A204.1 (cell line): ENCODE data around the gene VAC14.

ENCODE experiments used
- FAIRE-seq: peaks from 2 replicates; lab custom pipeline; 2012; peaks lifted over from hg19 to GRCh38; lab: Jason Lieb, UNC

VAC14 gene

DNA sequence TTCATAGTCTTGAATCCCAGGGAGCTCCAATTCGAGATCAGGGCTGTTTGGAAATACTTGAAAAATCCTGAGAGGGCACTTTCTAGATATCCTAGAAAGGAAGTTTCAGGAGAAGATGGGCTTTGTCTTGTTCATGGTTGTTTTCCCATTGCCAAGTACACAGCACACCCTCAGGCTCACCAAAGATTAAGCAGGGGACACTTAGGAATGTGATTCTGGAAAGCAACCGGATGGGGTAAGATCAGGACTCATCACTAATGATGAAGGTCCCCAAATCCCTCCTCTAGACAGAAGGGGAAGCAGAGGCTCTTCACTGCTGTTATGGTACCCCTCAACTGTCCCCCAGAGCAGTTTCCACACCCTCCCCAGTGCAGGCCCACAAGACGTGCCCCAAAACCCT is 40.7 kb downstream of the VAC14 start:
- no peak for FAIRE-seq

DNA sequence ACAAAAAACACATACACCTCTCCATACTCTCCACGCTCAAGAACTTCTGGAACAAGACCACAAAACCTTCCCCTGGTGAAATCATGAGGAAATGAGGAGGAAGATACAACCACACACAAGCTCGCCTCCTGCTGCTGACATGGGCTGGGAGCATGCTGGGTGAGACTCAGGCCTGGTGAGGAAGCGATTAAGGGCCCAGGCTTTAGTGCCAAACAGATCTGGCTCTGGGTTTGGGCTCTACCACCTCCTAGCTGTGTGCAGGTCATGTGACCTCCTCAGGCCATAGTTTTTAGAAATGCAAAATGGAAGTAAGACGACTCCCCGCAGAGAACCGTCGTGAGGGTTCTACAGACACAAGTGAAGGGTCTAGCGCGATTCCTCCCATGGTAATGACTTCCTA is 41.3 kb downstream of the VAC14 start:
- no peak for FAIRE-seq

GRCh38 chr16:70758786-70759185 is 42.2 kb downstream of the VAC14 start:
- FAIRE-seq: no peak

GRCh38 chr16:70757183-70757582 is 43.8 kb downstream of the VAC14 start:
- FAIRE-seq: no peak

- no peak for FAIRE-seq
Observed at GRCh38 chr16:70756071-70756470, 44.9 kb downstream of the VAC14 start.

DNA sequence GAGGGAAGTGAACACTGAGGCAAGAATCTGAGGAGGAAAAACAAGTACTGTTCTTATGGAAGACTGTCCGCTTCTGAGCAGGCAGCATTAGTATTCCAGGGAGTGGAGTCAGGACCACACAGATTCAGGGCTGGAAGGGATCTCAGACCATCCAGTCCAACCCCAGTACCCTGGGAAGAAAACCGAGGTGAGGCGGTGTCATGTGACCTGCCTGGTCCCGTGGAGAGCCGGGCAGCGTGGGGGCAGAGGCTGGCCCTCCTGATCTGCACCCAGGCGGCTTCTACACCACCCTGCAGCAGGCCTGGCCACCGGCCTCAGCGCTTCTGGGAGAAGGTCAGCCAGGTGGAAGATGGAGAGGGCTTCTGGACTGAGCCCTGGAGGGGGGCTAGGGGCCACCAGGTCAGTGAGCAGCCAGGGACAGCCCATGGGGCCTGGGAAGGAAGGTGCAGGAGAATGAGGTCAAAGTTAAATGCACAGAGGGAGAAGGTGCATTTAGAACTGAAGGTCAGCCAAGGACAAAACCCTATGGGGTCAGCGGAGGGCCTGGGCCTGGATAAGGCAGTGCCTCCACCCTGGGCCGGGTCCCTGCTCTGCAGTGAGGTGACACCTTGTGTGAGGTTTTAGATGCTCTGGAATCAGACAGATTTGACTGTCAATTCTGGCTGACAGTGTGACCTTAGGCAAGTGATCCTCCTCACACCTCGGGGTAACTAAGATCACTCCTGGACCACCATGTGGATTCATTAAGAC is 45.9 kb downstream of the VAC14 start:
- FAIRE-seq: no peak

GRCh38 chr16:70754371-70754770 is 46.6 kb downstream of the VAC14 start:
- no peak for FAIRE-seq

DNA sequence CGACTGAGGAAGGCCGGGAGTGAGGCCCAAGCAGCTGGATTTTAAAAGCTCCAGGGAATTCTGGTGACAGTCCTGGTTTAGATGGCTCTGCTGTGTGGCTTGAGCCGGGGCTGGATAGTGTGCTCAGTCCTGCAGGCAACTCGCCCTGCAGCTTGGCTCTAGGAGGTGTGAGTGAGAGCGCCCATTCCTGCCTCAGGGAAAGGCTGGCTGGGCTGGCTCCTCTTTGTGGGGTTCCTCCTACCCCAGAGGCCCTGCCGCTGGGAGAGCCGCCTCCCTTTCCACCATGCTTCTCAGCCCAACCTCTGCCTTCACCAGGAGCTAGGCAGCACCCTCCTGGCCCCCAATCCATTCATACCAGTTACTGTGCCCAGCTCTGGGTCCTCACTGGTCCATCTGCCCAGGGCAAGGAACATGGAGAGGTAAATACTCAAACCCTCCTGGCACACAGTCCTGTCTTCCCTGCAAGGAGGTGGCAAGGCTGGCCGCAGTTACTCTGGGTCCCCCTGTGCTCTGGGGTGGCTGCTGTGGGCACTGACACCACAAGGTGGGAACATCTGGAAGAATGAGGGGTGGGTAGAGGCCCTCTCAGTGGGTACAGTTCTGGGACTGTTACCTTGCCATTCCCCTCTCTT is 47.1 kb downstream of the VAC14 start:
- FAIRE-seq: no peak

GRCh38 chr16:70753228-70753627 is 47.7 kb downstream of the VAC14 start:
- no peak for FAIRE-seq

DNA sequence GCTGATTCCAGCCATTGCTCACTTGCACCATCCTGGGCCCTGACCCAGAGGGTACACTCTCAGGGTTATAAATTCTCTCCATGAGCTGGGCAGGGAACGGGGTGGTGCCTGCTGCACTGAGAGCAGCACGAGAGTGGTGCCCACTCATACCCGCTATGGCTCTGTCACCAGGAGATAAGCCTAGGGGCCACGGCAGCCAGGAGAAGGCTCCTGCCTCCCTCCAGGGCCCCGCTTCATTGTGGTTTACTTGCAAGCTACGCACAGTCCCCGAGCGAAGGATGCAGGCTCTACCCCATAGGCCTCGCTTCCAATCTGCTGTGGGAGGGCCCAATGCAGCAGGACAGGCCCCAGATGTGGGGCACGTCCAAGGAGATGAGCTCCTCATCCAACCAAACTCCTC is 48.5 kb downstream of the VAC14 start:
- FAIRE-seq: no peak

DNA sequence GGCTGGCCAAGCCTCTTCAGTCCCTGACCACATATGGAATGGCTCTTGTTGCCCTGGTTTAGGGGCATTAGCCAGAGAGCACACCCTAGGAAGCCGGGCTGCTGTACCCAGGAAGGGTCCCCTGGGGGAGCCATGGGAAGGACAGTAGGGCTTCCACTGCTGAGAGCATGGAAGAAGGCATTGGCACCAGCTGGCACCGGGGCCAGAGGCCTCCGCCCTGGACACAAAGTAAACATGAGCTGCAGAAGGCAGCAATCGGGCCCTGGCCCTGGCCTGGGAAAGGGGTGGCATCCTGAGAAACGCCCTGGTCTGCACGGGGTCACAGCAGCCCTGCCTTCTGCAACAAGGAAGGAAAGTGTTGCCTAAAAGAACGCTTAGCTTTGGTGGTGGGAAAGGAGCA is 49.4 kb downstream of the VAC14 start:
- FAIRE-seq: no peak

DNA sequence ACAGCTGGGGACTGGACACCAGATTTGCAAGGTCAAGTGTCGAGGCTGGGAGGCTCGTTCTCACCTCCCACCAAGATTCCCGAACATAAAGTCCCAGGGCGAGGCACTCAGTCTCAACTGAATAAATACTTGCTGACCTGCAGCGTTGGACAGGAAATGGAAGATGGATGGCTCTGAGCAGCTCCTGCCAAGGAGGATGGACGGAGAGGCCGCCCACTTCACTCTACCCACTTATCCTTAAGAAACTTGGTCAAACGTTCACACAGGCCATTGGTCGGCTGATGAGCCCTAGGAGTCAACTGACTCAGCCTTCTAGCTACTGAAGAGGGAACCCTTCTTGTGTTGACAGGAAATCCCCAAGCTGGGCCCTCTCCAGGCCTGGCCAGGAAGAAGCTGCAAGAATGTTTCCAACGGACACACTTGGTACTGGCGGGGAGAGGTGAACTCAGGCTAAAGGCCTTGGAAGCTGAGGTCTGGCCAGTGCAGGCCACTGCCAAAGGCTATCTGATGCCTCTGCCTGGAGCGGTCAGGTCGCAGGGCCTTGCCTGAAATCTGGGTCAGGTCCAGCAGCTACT is 50.0 kb downstream of the VAC14 start:
- FAIRE-seq: no peak

- no peak for FAIRE-seq
Observed at GRCh38 chr16:70749681-70750601, 51.0 kb downstream of the VAC14 start.

DNA sequence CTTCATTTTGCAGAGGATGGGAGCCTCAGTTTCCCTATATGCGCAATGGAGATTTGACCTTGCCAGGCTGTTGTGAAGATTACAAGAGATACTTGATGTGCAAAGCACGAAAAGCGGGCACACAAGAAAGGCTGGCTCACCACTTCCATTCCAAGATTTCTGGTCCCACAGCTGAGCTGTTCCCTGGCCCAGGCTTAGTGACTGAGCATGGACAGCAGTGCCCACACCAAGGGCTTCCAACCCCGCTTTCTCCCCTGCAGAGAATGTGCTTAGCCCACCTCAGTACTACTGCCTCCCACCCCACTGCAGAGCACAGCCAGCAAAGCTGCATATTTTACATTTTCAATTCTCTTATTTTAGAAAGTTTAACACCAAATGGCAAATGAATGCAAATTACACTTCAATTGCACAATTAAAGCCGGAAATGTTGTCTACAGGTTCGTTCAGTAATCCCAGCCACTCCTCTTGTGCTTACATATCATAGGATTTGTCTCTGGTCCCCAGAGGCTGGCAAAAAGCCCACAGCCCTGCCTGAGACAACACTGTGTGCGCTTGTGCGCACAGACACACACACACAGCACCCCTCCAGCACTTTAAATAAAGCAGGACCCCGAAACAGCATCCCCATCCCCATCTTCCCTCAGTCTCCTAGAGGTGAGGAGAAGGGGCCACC is 51.8 kb downstream of the VAC14 start:
- no peak for FAIRE-seq

- FAIRE-seq: no peak
Observed at GRCh38 chr16:70747703-70748631, 53.0 kb downstream of the VAC14 start.

DNA sequence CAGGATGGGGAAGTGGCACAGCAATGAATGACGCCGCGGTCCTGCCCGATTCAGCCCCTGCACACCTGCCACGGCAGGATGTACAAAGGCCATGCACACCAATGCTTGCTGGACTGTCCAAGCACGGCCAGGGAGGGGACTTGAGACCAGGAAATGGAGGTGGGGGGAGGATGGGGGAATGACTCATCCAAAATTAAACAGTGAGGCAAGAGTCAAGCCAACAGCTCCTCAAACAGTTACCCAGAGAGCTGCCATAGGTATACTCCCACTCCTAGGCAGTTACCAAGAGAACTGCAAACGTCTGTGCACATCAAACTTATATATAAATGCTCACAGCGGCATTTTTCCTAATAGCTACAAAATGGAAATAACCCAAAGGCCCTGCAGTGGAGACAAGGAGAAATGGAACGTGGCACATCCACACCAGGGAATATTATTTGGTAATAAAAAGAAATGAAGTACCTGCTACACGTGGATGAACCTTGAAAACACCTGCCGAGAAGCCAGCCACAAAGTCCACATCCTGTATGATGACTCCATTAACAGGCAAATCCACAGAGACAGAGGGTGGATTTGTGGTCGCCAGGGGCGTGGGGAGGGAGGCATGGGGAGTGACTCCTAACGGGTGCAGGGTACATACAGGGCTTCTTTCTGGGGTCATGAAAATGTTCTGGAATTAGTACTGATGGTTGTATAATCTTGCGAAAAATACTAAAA is 54.1 kb downstream of the VAC14 start:
- FAIRE-seq: no peak

DNA sequence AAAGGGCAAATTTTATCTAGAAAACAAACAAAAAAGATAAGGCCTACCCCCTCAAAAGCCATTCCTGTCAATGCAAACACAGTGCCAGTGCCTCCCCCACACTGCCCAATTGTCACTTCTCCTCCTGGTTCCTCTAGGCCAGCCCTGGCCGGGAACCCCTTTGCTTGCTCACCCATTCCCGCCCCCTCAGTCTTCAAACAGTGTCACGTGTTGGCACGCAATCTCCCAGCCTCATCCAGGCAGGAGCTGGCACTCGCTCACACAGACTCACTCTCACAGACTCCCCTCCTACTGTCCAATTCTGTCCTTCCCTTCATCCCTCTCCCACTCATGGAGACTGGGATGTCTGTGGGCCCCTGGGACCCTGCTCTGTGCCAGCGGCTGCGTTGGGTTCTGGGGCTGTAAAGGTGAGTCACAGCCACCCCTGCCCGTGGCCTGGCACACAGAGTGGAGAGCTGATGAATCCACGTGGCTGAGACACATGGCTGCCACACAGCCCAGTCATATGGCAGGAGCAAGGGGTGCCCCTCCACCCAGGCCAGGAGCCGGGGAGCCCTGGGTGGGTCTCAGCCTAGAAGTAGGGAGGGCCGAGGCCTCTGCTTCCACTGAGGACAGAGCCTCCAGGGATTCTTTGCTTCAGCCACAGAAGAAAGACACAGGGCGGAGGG is 54.8 kb downstream of the VAC14 start:
- no peak for FAIRE-seq

DNA sequence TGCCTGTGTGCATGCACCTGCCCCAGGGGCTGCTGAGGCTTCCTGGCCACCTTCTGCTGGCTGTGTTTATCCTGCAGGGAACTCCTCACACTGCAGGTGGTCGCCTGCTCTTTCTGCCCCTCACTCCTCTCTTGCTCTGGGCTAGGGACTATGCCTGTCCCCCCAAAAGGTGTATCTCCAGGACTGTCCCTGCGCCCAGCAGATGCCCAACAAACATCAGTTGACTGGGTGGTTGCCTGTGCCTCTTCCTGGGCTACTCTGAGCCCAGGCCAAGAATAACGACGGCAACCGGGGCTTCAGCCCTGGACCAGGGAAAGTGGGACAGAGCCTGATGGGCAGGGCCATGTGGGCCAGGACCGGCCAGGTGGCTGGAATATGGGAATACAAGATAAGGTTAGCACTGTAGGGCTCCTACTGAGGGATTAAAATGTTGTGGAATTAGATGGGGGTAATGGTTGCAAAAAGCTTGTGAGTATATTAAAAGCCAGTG is 55.4 kb downstream of the VAC14 start:
- no peak for FAIRE-seq

GRCh38 chr16:70744366-70744765 is 56.6 kb downstream of the VAC14 start:
- no peak for FAIRE-seq

- no peak for FAIRE-seq
Observed at GRCh38 chr16:70743791-70744190, 57.2 kb downstream of the VAC14 start.
